T-helper 2 cell (primary cell): Measurements from ENCODE around the gene CREB1.
A peak's percentile ranks its signal among the peaks of the same experiment; 100 is the strongest.

Source experiments
- DNase-seq, 5 experiments: peaks; one replicate each; pipeline versions ENCODE4 v3.0.0 to v3.0.0-alpha.2; 2012 to 2022

CREB1 gene

GRCh38 chr2:207543272-207543671 lies 13.5 kb downstream of the CREB1 start:
- no peak for DNase-seq

- DNase-seq: no peak
These were observed 17.1 kb downstream of the CREB1 start for GRCh38 chr2:207546822-207547221.

GRCh38 chr2:207549145-207549544 lies 19.4 kb downstream of the CREB1 start:
- DNase-seq: no peak

GRCh38 chr2:207558079-207558491 lies 28.3 kb downstream of the CREB1 start:
- no peak for DNase-seq

- DNase-seq: no peak
These were observed 31.8 kb downstream of the CREB1 start for GRCh38 chr2:207561386-207562080.

- DNase-seq: no peak
These were observed 36.2 kb downstream of the CREB1 start for GRCh38 chr2:207565736-207566500.

- no peak for DNase-seq
These were observed 37.9 kb downstream of the CREB1 start for GRCh38 chr2:207567671-207568070.

GRCh38 chr2:207571370-207571769 lies 41.6 kb downstream of the CREB1 start:
- peak in 1 of 5 experiments; percentile 68 for DNase-seq

- no peak for DNase-seq
These were observed 55.2 kb downstream of the CREB1 start for GRCh38 chr2:207584952-207585351.

- no peak for DNase-seq
These were observed 57.5 kb downstream of the CREB1 start for GRCh38 chr2:207587305-207587704.

- DNase-seq: no peak
These were observed 59.4 kb downstream of the CREB1 start for GRCh38 chr2:207589143-207589542.

GRCh38 chr2:207593277-207593676 lies 63.5 kb downstream of the CREB1 start:
- DNase-seq: no peak

GRCh38 chr2:207594264-207594663 lies 64.5 kb downstream of the CREB1 start:
- peak in 1 of 5 experiments; percentile 48 for DNase-seq

- no peak for DNase-seq
These were observed 65.0 kb downstream of the CREB1 start for GRCh38 chr2:207594731-207595130.

- no peak for DNase-seq
These were observed 69.9 kb downstream of the CREB1 start for GRCh38 chr2:207599636-207600035.

GRCh38 chr2:207600231-207600630 lies 70.5 kb downstream of the CREB1 start:
- DNase-seq: no peak

GRCh38 chr2:207601774-207602173 lies 72.0 kb downstream of the CREB1 start:
- no peak for DNase-seq

- DNase-seq: no peak
These were observed 73.7 kb downstream of the CREB1 start for GRCh38 chr2:207603486-207603885.

- DNase-seq: no peak
These were observed 76.6 kb downstream of the CREB1 start for GRCh38 chr2:207606399-207606798.

GRCh38 chr2:207606829-207607228 lies 77.1 kb downstream of the CREB1 start:
- DNase-seq: no peak

- no peak for DNase-seq
These were observed 83.0 kb downstream of the CREB1 start for GRCh38 chr2:207612714-207613113.

GRCh38 chr2:207614824-207615223 lies 85.1 kb downstream of the CREB1 start:
- no peak for DNase-seq

- no peak for DNase-seq
These were observed 86.4 kb downstream of the CREB1 start for GRCh38 chr2:207616185-207616584.

- no peak for DNase-seq
These were observed 87.4 kb downstream of the CREB1 start for GRCh38 chr2:207617011-207617671.
